Tibial artery (tissue), 4 donors: ENCODE data around the gene NTN4.

ENCODE experiments used
- DNase-seq, 2 donors: peaks; one replicate each; pipeline ENCODE4 v3.0.0-alpha.2; 2019
- H3K27ac ChIP-seq, 2 donors: fragments of 200-600 bp; sonication (generic) in 1 of 2; 1 replicate in 1 of 2; 2 replicates in 1 of 2; pipeline ENCODE4 v1.5.1; 2018 to 2019; ENCODE audit warnings: mild to moderate bottlenecking in 1 of 2
- H3K27me3 ChIP-seq, 2 donors: fragments of 200-600 bp; sonication (generic) in 1 of 2; one replicate each; pipeline versions ENCODE4 v1.5.1 to v1.6.0; 2016 to 2019
- H3K36me3 ChIP-seq, 3 donors: fragments of 200-600 bp; sonication (generic) in 2 of 3; one replicate each; pipeline ENCODE4 v1.5.1; 2016 to 2019; ENCODE audit warnings: mild to moderate bottlenecking in 2 of 3
- H3K4me1 ChIP-seq, 4 donors: fragments of 200-600 bp; sonication (generic) in 2 of 4; 1 replicate in 3 of 4; 2 replicates in 1 of 4; pipeline ENCODE4 v1.5.1; 2016 to 2019
- H3K4me3 ChIP-seq, 2 donors: fragments of 200-600 bp; sonication (generic) in 1 of 2; 1 replicate in 1 of 2; 2 replicates in 1 of 2; pipeline ENCODE4 v1.5.1; 2018 to 2019; ENCODE audit warnings: mild to moderate bottlenecking in 2 of 2
- H3K9me3 ChIP-seq, 3 donors: fragments of 200-600 bp; sonication (generic) in 1 of 3; one replicate each; pipeline ENCODE4 v1.5.1; 2016 to 2019
- CTCF ChIP-seq, 2 experiments: fragments of 200-600 bp in 1 of 2; fragments of 450-650 bp in 1 of 2; IDR thresholded peaks; one replicate each; pipeline ENCODE4 v1.5.1; 2017 to 2019; ENCODE audit warnings: antibody characterized with exemption in 2 of 2, mild to moderate bottlenecking in 1 of 2, moderate library complexity in 1 of 2
- intact Hi-C: fragments of 100-400 bp; cut with DNase I; formaldehyde crosslinking; loops from one replicate; pipeline ENCODE4 v1.15.0; 2023; ENCODE audit warnings: low total_unique reads

Gene NTN4

GRCh38 chr12:95693689-95694088, 96.9 kb downstream of the NTN4 start:
- TF ChIP-seq CTCF (IDR thresholded peaks at IDR 0.05), result no peak
- no peaks in the 10 kb centered on the region for H3K9me3 ChIP-seq
- intact Hi-C loops, result no loop called here
- H3K36me3 ChIP-seq, result no peaks in the 10 kb centered on the region
- H3K4me3 ChIP-seq, result no peak overlapping the region
- H3K27me3 ChIP-seq, result no peaks in the 10 kb centered on the region
- peak overlapping the region; percentile 53 to 57 for H3K27ac ChIP-seq
- DNase-seq, result no peak
- peaks cover 0 to 36% (median 15%) of the 10 kb centered on the region in 4 donors for H3K4me1 ChIP-seq

GRCh38 chr12:95690861-95691635, 99.5 kb downstream of the NTN4 start:
- intact Hi-C loops, result no loop called here
- no peak for DNase-seq

GRCh38 chr12:95687937-95688336, 102.6 kb downstream of the NTN4 start:
- DNase-seq, result no peak

More at GRCh38 chr12:95690861-95691635, 99.5 kb downstream of the NTN4 start:
- no peaks in the 10 kb centered on the region for H3K9me3 ChIP-seq
- H3K4me3 ChIP-seq, result no peak overlapping the region
- no peak overlapping the region for H3K27ac ChIP-seq
- H3K4me1 ChIP-seq, result peaks cover 0 to 30% (median 11%) of the 10 kb centered on the region in 4 donors
- TF ChIP-seq CTCF (IDR thresholded peaks at IDR 0.05), result no peak
- no peaks in the 10 kb centered on the region for H3K27me3 ChIP-seq
- H3K36me3 ChIP-seq, result peaks cover 0 to 4% (median 0%) of the 10 kb centered on the region in 3 donors

GRCh38 chr12:95683418-95683817, 107.1 kb downstream of the NTN4 start:
- no peaks in the 10 kb centered on the region for H3K4me1 ChIP-seq
- no peak for TF ChIP-seq CTCF (IDR thresholded peaks at IDR 0.05)
- peaks cover 12 to 39% (median 21%) of the 10 kb centered on the region in 3 donors for H3K36me3 ChIP-seq
- intact Hi-C loops, result no loop called here
- no peak for DNase-seq
- no peaks in the 10 kb centered on the region for H3K9me3 ChIP-seq
- H3K27ac ChIP-seq, result no peak overlapping the region
- no peak overlapping the region for H3K4me3 ChIP-seq
- H3K27me3 ChIP-seq, result no peaks in the 10 kb centered on the region

More at GRCh38 chr12:95687937-95688336, 102.6 kb downstream of the NTN4 start:
- Histone ChIP-seq H3K27ac (no peak overlapping the region), H3K4me3 (no peak overlapping the region), H3K36me3 (peaks cover 0 to 17% (median under 1%) of the 10 kb centered on the region in 3 donors), H3K4me1 (no peaks in the 10 kb centered on the region), H3K27me3 (no peaks in the 10 kb centered on the region), H3K9me3 (no peaks in the 10 kb centered on the region)
- TF ChIP-seq CTCF (IDR thresholded peaks at IDR 0.05), result no peak
- intact Hi-C loops, result no loop called here

GRCh38 chr12:95681210-95681765, 109.3 kb downstream of the NTN4 start:
- intact Hi-C loops, result no loop called here
- H3K27ac ChIP-seq, result no peak overlapping the region
- no peak for DNase-seq
- no peaks in the 10 kb centered on the region for H3K4me1 ChIP-seq
- H3K9me3 ChIP-seq, result no peaks in the 10 kb centered on the region
- peaks cover 12 to 36% (median 22%) of the 10 kb centered on the region in 3 donors for H3K36me3 ChIP-seq
- H3K27me3 ChIP-seq, result no peaks in the 10 kb centered on the region
- no peak for TF ChIP-seq CTCF (IDR thresholded peaks at IDR 0.05)
- H3K4me3 ChIP-seq, result no peak overlapping the region
